GM19397 (cell line): ENCODE results near the gene OR2AE1.
A peak's percentile ranks its signal among the peaks of the same experiment; 100 is the strongest.
"Not testable (repeated sequence)": the region's sequence is repeated elsewhere in the genome, so short reads cannot be mapped to it uniquely, and the experiment has no call there.

ENCODE experiments used
- ATAC-seq: cut with Tn5 transposase; IDR thresholded peaks from one replicate; pipeline ENCODE4 v1.9.1; 2021; ENCODE audit warnings: mild to moderate bottlenecking, moderate library complexity; ENCODE audit not compliant: unreplicated experiment

Gene OR2AE1

DNA sequence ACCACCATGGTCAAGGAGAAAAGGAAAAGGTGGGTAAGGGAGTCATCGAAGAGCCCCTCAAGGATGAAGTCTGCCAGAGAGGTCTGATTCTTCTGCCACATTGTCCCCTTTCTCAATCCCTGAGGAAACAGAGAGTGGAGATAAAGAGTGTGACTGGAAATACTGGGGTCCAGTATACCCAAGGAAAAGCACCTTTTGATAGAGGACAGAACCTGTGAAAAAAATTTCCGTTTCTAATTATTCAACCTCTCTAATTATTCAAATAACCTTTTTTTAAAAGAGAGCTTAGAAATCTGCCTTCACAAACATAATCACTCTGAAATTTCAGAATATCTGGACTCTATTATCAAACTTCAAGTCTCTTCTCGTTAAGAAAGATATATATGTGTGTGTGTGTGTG, at the start of gene OR2AE1:
OR2AE1 (minus strand) TSS at position 101 of the 400 bp plus-strand sequence; CDS start at position 101, 0 bp downstream.
- no peak for ATAC-seq

GRCh38 chr7:99926321-99926720, 49.5 kb upstream of the OR2AE1 start:
- no peak for ATAC-seq

GRCh38 chr7:99923200-99923599, 46.4 kb upstream of the OR2AE1 start:
- ATAC-seq = no peak

DNA sequence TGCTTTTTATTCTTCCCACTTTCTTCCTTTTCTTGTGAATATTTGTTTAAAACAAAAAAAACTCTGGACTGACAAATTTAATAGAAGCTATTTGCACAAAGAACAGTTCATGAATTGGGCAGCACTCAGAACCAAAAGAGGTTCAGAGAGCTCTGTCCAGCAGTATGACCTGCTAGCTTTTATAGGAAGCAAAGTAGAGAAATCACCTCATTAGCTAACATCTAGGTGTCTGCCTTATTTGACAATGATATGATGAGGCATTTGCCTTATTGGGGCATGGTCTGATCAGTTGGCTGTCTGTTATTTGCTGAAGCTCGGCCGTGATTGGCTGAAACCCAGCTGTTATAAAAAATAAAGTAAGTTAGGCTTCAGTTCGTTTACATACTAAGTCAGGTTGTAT, 43.3 kb upstream of the OR2AE1 start:
- no peak for ATAC-seq

DNA sequence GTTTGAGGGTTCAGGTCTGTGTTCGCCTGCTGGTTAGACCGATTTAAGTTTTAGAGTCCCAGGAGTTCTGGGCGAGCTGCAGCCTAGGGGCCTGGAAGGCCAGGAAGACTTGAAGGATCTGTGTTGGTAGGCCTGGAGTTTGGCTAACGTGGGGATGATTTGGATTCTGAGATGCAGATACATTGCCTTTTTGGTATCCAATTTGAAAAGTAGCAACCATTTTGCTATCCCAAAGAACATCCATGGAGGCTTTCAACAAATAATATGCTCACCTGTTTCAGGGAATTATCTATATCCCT, 42.9 kb upstream of the OR2AE1 start:
- ATAC-seq = no peak

GRCh38 chr7:99918959-99919813, 42.4 kb upstream of the OR2AE1 start, which contains the start of gene TRIM4:
Gene TRIM4 (minus strand): TSS chr7:99919530. CDS start chr7:99919401, 129 bp downstream.
- peak; percentile 97 for ATAC-seq

- no peak for ATAC-seq
Measured at GRCh38 chr7:99910976-99911375, 34.1 kb upstream of the OR2AE1 start.

DNA sequence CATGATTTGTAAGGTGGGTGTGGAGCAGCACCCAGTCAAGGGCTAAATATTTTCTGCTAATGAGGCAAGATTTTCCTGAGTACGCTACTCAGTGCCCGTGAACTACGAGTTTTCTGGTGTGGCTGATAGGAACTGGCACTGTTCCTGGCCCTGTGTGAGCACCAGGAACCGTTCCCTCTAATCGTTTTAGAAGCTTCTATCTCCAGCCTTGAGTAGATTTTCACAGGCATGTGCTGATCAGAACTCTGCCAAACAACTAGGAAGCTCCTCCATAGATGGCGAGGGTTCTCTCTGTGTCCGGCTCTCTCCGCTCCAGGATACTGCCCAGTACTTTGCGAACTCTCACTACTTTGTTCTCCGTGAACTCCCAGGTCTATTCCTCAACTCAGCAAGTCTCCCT, 24.7 kb upstream of the OR2AE1 start:
- no peak for ATAC-seq

DNA sequence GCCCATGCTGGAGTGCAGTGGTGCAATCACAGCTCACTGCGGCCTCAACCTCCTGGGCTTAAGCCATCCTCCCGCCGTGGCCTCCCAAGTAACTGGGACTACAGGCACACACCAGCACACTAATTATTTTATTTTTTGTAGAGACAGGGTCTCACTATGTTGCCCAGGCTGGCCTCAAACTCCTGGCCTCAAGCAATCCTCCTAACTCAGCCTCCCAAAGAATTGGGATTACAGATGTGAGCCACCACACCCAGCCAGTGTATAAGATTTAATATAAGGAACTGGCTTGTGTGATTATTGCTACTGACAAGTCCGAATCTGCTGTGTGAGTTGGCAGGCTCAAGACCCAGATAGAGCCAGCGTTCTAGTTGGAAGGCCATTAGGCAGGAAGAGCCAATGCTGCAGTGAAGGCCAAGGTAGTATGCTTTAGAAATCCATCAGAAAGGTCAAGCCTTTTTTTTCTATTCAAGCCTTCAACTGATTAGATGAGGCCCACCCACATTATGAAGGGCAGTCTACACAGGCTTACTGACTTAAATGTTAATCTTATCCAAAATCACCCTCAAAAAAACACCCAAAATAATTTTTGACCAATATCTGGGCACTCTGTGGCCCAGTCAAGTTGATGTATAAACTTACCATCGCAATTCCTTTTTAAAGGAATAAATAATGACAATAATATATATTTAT, 23.1 kb upstream of the OR2AE1 start:
- no peak for ATAC-seq

DNA sequence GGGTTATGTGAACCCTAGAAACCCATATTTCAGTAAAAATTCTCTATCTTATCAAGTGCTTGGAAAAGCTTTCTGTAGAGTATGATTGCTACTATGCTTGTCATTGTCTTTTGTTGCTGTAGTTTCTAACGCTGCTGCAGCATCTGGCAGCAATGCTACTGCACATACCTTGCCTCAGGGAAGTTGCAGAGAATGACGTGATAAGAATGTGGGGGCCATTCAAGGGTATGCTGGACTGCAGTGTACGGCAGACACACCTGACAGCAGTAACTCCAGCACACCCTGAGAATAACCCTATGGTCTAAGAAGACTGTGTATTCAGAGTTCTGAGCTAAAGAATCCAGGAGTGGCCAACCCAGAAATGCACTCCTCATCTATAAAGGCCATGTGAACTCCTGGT, 22.0 kb upstream of the OR2AE1 start:
- no peak for ATAC-seq

GRCh38 chr7:99898023-99898357, 21.2 kb upstream of the OR2AE1 start:
- ATAC-seq = no peak

GRCh38 chr7:99897322-99898022, 20.6 kb upstream of the OR2AE1 start:
- ATAC-seq = no peak

DNA sequence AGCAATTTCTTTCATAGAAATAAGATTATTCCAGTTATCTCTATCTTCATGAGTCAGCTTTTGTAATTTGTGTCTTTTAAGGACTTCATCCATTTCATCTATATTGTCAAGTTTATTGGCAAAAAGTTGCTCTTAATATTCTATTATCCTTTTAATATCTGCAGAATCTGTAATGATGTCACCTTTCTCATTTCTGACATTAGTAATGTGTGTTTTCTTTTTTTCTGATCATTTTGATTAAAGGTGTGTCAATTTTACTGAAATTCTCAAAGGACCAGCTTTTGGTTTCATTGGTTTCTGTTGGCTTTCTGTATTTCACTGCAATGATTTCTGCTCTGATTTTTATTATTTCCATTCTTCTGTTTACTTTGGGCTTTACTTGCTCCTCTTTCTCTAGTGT, 17.9 kb upstream of the OR2AE1 start:
- ATAC-seq = no peak

- ATAC-seq = no peak
Measured at GRCh38 chr7:99893280-99893679, 16.4 kb upstream of the OR2AE1 start.

DNA sequence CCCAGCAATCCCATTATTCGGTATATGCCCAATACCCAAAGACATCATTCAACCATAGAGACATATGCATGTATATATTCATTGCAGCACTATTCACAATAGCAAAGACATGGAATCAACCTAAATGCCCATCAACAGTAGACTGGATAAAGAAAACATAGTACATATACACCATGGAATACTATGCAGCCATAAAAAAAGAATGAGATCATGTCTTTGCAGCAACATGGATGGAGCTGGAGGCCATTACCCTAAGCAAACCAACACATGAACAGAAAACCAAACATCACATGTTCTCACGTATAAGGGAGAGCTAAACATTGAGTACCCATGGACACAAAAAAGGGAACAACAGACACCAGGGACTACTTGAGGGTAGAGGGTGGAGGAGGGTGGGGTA, 13.5 kb upstream of the OR2AE1 start:
- not testable (repeated sequence) for ATAC-seq

GRCh38 chr7:99888366-99888765, 11.5 kb upstream of the OR2AE1 start:
- ATAC-seq = not testable (repeated sequence)

DNA sequence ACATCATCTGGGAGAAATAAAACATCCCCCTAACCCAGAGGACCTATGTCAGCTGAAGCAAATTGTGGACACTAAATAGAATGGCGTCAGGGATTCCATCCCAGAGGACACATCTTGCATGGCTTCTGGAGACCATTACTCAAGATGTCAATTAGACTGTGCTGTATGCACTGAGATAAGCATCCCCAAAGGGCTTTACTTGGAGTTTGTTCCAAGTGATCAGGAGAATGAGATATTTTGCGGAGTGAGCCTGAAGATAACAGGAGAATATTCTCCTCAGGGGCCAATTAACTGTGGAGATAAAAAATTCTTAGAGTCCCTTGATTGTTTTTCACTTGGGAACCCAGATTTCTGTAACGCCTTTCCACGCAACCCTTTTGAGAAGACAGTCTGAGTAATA, 4.5 kb upstream of the OR2AE1 start:
- no peak for ATAC-seq

DNA sequence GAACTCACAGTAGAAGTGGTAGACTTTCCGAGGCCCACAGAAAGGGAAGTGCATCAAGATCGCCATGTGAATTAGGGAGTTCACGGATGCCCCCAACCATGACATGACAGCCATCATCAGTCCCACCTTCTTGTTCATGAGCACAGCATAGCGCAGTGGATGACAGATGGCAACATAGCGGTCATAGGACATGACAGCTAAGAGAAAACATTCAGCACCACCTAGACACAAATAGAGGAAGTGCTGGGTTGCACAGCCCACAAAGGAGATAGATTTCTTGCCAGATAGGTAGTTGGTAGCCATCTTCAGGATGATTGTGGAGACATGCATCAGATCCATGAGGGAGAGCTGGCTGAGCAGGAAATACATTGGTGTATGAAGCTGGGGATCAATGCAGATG, 342 bp downstream of the OR2AE1 start:
- ATAC-seq = no peak

DNA sequence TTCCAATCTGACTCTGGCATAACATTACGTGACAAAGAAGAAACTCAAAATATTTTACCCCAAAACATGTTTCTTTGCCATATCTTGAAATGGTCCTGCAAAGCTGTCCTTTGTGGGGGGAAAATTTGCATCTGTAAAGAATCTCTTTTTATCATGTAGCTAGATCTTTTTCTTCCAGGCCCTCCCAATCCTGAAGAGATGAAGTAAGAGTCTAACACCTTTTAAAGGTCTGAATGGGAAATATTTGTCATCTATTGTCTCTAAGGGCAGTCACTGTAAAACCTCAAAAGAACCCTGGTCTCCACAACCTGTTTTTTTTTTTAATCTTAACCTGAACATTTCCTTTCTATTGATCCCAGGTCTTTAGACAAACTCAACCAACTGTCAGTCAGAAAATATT, 8.6 kb downstream of the OR2AE1 start:
- ATAC-seq = no peak

GRCh38 chr7:99867477-99867876, 9.4 kb downstream of the OR2AE1 start:
- not testable (repeated sequence) for ATAC-seq

DNA sequence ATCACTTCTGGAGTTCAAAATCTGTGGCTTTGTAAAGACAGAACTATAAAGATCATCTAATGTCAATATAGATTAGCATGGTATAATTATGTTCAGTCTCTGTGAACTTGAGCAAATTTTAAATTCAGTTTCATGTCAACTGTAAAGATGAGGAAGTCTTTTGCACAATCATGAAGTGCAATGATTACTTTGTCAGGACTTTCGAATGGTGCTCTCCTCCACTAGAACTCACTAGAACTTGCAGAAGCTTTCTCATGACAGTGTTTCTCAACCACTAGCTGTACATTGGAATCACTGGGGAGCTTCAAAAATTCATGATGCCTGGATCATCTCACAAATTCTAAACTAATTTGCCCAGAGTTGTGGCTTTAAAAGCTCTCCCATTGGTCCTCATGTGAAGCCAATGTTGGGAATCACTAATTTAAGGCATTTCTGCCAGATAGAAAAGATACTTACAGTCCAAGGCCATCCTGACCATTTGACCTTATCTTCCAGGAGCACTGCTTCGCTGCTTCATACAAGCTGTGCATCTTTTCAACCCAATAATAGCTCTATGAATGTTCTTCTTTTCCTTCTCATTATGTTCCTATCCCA, 12.9 kb downstream of the OR2AE1 start:
- ATAC-seq = no peak
